ENCODE results near the gene ADAM11. TPM values are rescaled to one million over a fixed set of nuclear protein-coding genes. Genes with fewer than 3 reads are reported as not detected.

Gene ADAM11
- total and polyA plus RNA-seq, 2 of the 8 experiments (the other 6 are each of a cell fraction or from before 2014, with no cell fraction given): 2.3 to 2.9 TPM

DNA sequence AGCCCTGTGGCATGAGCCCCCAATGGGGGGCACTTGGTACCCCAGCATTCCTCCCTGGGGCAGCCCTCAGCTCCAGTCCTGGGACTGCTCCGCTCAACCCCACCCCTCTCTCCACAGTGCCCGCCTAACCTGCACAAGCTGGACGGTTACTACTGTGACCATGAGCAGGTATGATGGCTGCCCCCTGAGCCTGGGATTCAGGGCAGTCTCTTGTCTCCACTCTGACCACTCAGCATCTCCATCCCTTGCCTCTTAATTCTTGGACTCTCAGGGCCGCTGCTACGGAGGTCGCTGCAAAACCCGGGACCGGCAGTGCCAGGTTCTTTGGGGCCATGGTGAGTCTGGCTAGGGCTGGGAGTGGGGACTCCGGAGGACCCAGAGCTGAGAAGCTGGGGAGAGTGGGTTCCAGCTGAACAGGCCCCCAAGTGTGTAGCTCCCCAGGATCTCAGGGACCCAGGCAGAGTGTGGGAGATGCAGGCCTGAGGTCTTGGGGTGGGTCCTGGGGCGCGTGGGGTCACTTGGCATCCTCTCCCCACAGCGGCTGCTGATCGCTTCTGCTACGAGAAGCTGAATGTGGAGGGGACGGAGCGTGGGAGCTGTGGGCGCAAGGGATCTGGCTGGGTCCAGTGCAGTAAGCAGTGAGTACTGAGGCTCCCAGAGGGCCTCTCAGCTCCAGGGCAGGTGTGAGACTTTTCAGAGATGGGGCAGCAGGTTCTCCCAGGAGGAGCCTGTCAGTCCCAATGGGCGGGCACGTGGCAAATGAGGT, 18.0 kb downstream of the ADAM11 start (continued):
- TF ChIP-seq GABPA (IDR thresholded peaks at IDR 0.05; ENCODE audit: borderline replicate concordance, insufficient read depth, low read length) (no peak), SP4 (IDR thresholded peaks at IDR 0.05; ENCODE audit: low read length) (no peak), EZH2 (IDR thresholded peaks at IDR 0.05; ENCODE audit: low read depth, low read length, severe bottlenecking) (no peak), TAF7 (optimal IDR thresholded peaks at IDR 0.05; ENCODE audit: borderline replicate concordance, low read depth, low read length) (no peak)

All from H1 (cell line).